ENCODE results near the gene AHRR. TPM values are rescaled to one million over a fixed set of nuclear protein-coding genes. Genes with fewer than 3 reads are reported as not detected.

AHRR gene
- total and polyA plus RNA-seq, 2 donors, result 0.34 to 0.52 TPM

DNA sequence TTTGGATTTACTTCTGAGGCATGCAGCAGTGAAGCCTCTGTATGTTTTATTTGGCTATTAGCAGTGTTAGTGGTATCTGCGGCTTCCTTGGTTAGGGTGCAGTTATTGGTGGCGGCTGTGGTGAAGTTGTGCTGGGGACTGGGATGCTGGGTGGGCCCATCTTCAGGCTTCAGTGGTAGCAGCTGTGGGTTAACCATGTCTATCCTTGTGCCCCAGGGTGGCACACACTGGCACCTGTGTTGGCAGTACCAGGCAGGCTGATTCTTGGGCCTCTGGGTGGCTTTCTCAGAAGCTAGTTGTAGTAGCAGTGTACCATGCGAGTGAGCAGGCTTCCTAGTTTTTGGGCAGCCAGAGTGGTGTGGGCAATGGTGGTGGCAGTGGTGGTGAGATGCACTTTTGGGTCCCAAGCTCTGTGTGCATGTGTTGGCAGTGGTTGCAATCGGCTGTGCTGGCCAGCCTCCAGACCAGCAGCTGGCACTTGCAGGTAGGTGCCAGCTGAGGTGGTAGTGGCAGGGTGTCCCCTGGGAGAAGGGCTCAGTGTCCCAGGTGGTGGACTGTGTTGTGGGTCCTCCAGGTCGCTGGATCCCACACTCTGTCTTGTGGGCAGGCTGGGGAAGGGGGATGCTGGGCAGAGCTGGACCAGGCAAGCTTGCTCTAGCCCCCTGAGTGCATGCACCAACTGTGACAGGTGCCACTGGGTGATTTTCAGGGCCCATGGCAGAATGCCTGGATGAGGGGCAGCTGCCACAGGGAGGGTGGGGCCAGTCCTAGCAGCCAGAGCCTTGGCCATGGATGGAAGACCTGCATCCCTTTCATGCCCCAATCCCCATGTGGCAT lies 13.6 kb downstream of the AHRR start:
- no peak for DNase-seq (ENCODE audit: low read depth in 6 of 9, low spot score in 9 of 9)
- 69% methylated on average over 5 of the region's 5 CpGs for WGBS
- Histone ChIP-seq H3K27ac (ENCODE audit: low read depth in 1 of 2, low read length in 1 of 2) (no peak overlapping the region), H3K9me3 (ENCODE audit: control insufficient read depth in 2 of 2, insufficient read depth in 1 of 2, low read length in 1 of 2) (no peaks in the 10 kb centered on the region), H3K36me3 (ENCODE audit: control insufficient read depth in 2 of 2, insufficient read depth in 2 of 2, low read length in 1 of 2) (no peaks in the 10 kb centered on the region), H3K27me3 (ENCODE audit: control insufficient read depth in 2 of 2, insufficient read depth in 1 of 2, low read length in 1 of 2) (no peaks in the 10 kb centered on the region), H3K4me1 (ENCODE audit: control insufficient read depth in 2 of 2, insufficient read depth in 2 of 2, low read length in 2 of 2) (peaks cover 0 to 7% of the 10 kb centered on the region in 2 donors), H3K4me3 (ENCODE audit: low read length in 2 of 2) (no peak overlapping the region)

- no peak overlapping the region for H3K27ac ChIP-seq (ENCODE audit: low read depth in 1 of 2, low read length in 1 of 2)
- H3K9me3 ChIP-seq (ENCODE audit: control insufficient read depth in 2 of 2, insufficient read depth in 1 of 2, low read length in 1 of 2), result no peaks in the 10 kb centered on the region
- no peak for DNase-seq (ENCODE audit: low read depth in 6 of 9, low spot score in 9 of 9)
- no peaks in the 10 kb centered on the region for H3K27me3 ChIP-seq (ENCODE audit: control insufficient read depth in 2 of 2, insufficient read depth in 1 of 2, low read length in 1 of 2)
- 99% methylated on average over 3 of the region's 3 CpGs for WGBS
- no peaks in the 10 kb centered on the region for H3K36me3 ChIP-seq (ENCODE audit: control insufficient read depth in 2 of 2, insufficient read depth in 2 of 2, low read length in 1 of 2)
- H3K4me3 ChIP-seq (ENCODE audit: low read length in 2 of 2), result no peak overlapping the region
- peaks cover 0 to 7% of the 10 kb centered on the region in 2 donors for H3K4me1 ChIP-seq (ENCODE audit: control insufficient read depth in 2 of 2, insufficient read depth in 2 of 2, low read length in 2 of 2)
Measured at GRCh38 chr5:335740-336038, 14.2 kb downstream of the AHRR start.

DNA sequence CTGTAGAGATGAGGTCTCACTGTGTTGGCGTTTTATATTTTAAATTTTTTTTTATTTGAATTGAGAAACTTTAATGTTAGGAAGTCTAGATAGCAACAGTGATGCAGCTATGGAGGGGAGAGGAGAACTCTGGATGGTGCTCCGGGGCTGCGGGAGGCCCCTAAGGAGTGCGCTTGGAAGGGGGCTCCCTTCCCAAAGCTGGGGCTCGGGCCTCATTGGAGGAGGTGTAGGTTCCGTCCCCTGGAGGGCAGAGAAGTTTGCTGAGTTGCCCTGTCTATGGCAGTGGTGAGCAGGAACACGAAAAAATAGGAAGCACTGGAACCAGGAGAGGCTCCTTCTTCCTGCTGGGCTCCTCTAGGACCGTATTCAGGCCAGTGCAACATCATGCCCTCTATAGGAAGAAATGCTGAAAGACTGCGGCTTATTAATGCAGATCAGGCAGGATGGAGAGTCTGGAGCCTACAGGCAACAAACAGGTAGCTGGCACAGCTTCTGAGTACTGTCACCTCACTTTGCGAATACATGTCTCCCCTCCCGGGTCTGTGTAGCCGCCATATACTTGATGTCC lies 16.1 kb downstream of the AHRR start:
- Histone ChIP-seq H3K27ac (ENCODE audit: low read depth in 1 of 2, low read length in 1 of 2) (no peak overlapping the region), H3K36me3 (ENCODE audit: control insufficient read depth in 2 of 2, insufficient read depth in 2 of 2, low read length in 1 of 2) (no peaks in the 10 kb centered on the region), H3K4me3 (ENCODE audit: low read length in 2 of 2) (no peak overlapping the region), H3K9me3 (ENCODE audit: control insufficient read depth in 2 of 2, insufficient read depth in 1 of 2, low read length in 1 of 2) (peaks cover 1 to 3% of the 10 kb centered on the region in 2 donors), H3K27me3 (ENCODE audit: control insufficient read depth in 2 of 2, insufficient read depth in 1 of 2, low read length in 1 of 2) (peaks cover 0 to 3% of the 10 kb centered on the region in 2 donors), H3K4me1 (ENCODE audit: control insufficient read depth in 2 of 2, insufficient read depth in 2 of 2, low read length in 2 of 2) (peaks cover 0 to 7% of the 10 kb centered on the region in 2 donors)
- no peak for DNase-seq (ENCODE audit: low read depth in 6 of 9, low spot score in 9 of 9)
- 93% methylated on average over 12 of the region's 12 CpGs for WGBS

DNA sequence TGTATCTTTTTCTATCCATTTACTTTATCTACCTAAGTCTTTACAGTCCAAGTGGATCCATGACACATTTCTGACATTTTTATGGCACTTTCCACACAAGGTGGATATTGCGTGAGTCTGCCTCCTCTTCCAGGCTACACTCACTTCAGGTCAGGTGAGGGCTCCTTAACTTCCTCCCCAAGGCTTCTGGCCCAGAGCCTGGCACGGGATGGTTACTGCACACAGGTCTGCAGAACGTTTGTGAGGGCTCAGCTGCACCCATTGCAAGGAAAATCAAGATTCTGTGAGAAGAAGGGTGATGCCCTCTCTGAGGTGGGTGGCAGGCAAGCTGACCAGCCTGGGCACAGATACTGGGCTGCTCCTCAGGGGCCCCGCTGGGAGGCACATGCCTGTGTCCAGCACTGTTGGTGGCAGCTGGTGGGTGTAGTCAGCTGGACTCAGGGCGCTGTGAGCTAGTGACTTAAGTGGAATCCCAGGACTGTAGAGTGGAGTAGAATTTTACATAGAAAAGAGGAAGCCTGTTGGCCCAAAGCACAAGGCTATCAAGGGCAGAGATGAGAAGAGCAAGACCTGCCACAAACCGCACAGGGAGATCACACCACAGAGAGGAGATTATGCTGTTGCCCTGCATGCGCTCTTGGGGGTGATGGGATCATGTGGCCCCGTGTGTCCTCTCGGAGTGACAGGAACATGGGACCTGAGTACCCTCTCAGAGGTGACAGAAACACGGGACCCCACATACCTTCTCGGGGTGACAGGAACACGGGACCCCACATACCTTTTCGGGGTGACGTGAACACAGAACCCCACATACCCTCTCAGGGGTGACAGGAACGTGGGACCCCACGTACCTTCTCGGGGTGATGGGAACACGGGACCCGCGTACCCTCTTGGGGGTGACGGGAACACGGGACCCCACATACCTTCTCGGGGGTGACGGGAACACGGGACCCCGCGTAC lies 21.3 kb downstream of the AHRR start:
- Histone ChIP-seq H3K4me1 (ENCODE audit: control insufficient read depth in 2 of 2, insufficient read depth in 2 of 2, low read length in 2 of 2) (peaks cover 0 to 16% of the 10 kb centered on the region in 2 donors), H3K27me3 (ENCODE audit: control insufficient read depth in 2 of 2, insufficient read depth in 1 of 2, low read length in 1 of 2) (peaks cover 3 to 15% of the 10 kb centered on the region in 2 donors), H3K4me3 (ENCODE audit: low read length in 2 of 2) (no peak overlapping the region), H3K9me3 (ENCODE audit: control insufficient read depth in 2 of 2, insufficient read depth in 1 of 2, low read length in 1 of 2) (peaks cover 1 to 13% of the 10 kb centered on the region in 2 donors), H3K36me3 (ENCODE audit: control insufficient read depth in 2 of 2, insufficient read depth in 2 of 2, low read length in 1 of 2) (no peaks in the 10 kb centered on the region), H3K27ac (ENCODE audit: low read depth in 1 of 2, low read length in 1 of 2) (no peak overlapping the region)
- 96% methylated on average over 27 of the region's 27 CpGs for WGBS
- DNase-seq (ENCODE audit: low read depth in 6 of 9, low spot score in 9 of 9), result no peak

GRCh38 chr5:343461-344401 lies 22.2 kb downstream of the AHRR start:
- H3K4me1 ChIP-seq (ENCODE audit: control insufficient read depth in 2 of 2, insufficient read depth in 2 of 2, low read length in 2 of 2), result peaks cover 0 to 16% of the 10 kb centered on the region in 2 donors
- 27% methylated on average over 102 of the region's 102 CpGs for WGBS
- no peaks in the 10 kb centered on the region for H3K36me3 ChIP-seq (ENCODE audit: control insufficient read depth in 2 of 2, insufficient read depth in 2 of 2, low read length in 1 of 2)
- DNase-seq (ENCODE audit: low read depth in 6 of 9, low spot score in 9 of 9), result peak in 4 of 9 donors; percentile 29 to 70 (median 41)
- H3K27me3 ChIP-seq (ENCODE audit: control insufficient read depth in 2 of 2, insufficient read depth in 1 of 2, low read length in 1 of 2), result peaks cover 3 to 17% of the 10 kb centered on the region in 2 donors
- peaks cover 1 to 13% of the 10 kb centered on the region in 2 donors for H3K9me3 ChIP-seq (ENCODE audit: control insufficient read depth in 2 of 2, insufficient read depth in 1 of 2, low read length in 1 of 2)
- no peak overlapping the region for H3K27ac ChIP-seq (ENCODE audit: low read depth in 1 of 2, low read length in 1 of 2)
- H3K4me3 ChIP-seq (ENCODE audit: low read length in 2 of 2), result peak overlapping the region in 1 of 2 donors; percentile 42

GRCh38 chr5:344668-345067 lies 23.2 kb downstream of the AHRR start:
- Histone ChIP-seq H3K4me1 (ENCODE audit: control insufficient read depth in 2 of 2, insufficient read depth in 2 of 2, low read length in 2 of 2) (peaks cover 0 to 16% of the 10 kb centered on the region in 2 donors), H3K9me3 (ENCODE audit: control insufficient read depth in 2 of 2, insufficient read depth in 1 of 2, low read length in 1 of 2) (peaks cover 1 to 13% of the 10 kb centered on the region in 2 donors), H3K27me3 (ENCODE audit: control insufficient read depth in 2 of 2, insufficient read depth in 1 of 2, low read length in 1 of 2) (peaks cover 3 to 17% of the 10 kb centered on the region in 2 donors), H3K36me3 (ENCODE audit: control insufficient read depth in 2 of 2, insufficient read depth in 2 of 2, low read length in 1 of 2) (no peaks in the 10 kb centered on the region), H3K27ac (ENCODE audit: low read depth in 1 of 2, low read length in 1 of 2) (no peak overlapping the region), H3K4me3 (ENCODE audit: low read length in 2 of 2) (no peak overlapping the region)
- DNase-seq (ENCODE audit: low read depth in 6 of 9, low spot score in 9 of 9), result no peak
- 97% methylated on average over 8 of the region's 8 CpGs for WGBS

DNA sequence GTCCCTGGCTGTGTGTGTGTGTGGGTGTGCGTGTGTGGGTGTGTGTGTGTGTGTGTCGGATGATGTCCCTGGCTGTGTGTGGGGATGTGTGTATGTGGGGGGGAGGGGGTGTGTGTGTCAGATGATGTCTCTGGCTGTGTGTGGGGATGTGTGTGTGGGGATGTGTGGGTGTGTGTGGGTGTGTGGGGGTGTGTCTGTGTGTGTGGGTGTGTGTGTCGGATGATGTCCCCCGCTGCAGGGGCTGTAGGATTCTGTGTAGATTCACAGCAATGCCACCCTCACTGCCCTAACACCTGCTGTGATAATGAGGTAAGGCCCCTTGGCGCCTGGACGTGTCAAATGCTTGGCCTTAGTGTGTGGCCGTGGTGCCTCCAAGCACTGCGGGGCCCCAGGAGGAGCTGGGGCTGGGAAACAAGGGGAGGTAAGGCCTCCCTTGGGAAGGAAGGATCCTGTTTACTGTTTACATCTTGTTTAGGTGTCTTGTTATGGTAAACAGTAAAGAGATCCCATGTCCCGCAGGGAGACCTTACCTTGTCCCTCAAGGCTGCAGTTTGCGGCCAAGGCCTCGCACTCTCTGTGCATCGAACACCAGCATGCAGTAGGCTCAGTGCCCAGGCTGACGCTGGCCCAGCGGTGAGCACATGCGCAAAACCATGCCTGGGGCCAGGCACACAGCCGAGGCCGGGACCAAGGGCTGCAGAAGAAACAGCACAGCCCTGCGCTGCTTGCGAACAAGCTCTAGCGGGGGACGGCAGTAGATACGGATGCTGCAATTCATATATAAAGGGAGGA lies 24.1 kb downstream of the AHRR start:
- peaks cover 1 to 13% of the 10 kb centered on the region in 2 donors for H3K9me3 ChIP-seq (ENCODE audit: control insufficient read depth in 2 of 2, insufficient read depth in 1 of 2, low read length in 1 of 2)
- peaks cover 0 to 16% of the 10 kb centered on the region in 2 donors for H3K4me1 ChIP-seq (ENCODE audit: control insufficient read depth in 2 of 2, insufficient read depth in 2 of 2, low read length in 2 of 2)
- WGBS, result 92% methylated on average over 22 of the region's 22 CpGs
- H3K27ac ChIP-seq (ENCODE audit: low read depth in 1 of 2, low read length in 1 of 2), result peak overlapping the region in 1 of 2 donors; percentile 7
- DNase-seq (ENCODE audit: low read depth in 6 of 9, low spot score in 9 of 9), result no peak
- no peak overlapping the region for H3K4me3 ChIP-seq (ENCODE audit: low read length in 2 of 2)
- peaks cover 3 to 17% of the 10 kb centered on the region in 2 donors for H3K27me3 ChIP-seq (ENCODE audit: control insufficient read depth in 2 of 2, insufficient read depth in 1 of 2, low read length in 1 of 2)
- H3K36me3 ChIP-seq (ENCODE audit: control insufficient read depth in 2 of 2, insufficient read depth in 2 of 2, low read length in 1 of 2), result no peaks in the 10 kb centered on the region

Measured in thymus (tissue), 11 donors.